HAP-1 (cell line): ENCODE results near the gene MICAL3.

Source experiments
- DNase-seq, 2 experiments: peaks; one replicate each; pipeline ENCODE4 v3.0.0-alpha.2; 2016 to 2020; ENCODE audit warnings: low spot score in 2 of 2
- H3K27me3 ChIP-seq: fragments of 250-450 bp; sonication (Bioruptor Pico); 2 replicates; pipeline ENCODE4 v1.5.1; 2020; ENCODE audit warnings: low read depth, mild to moderate bottlenecking, moderate library complexity
- H3K36me3 ChIP-seq: fragments of 250-450 bp; sonication (Bioruptor Pico); replicated peaks from 2 replicates; pipeline ENCODE4 v1.5.1; 2020; ENCODE audit warnings: mild to moderate bottlenecking
- H3K4me1 ChIP-seq: fragments of 250-450 bp; sonication (Bioruptor Pico); 2 replicates; pipeline ENCODE4 v1.5.1; 2020; ENCODE audit warnings: mild to moderate bottlenecking
- H3K4me3 ChIP-seq: fragments of 250-450 bp; sonication (Bioruptor Pico); 2 replicates; pipeline ENCODE4 v1.5.1; 2020; ENCODE audit warnings: mild to moderate bottlenecking, moderate library complexity
- H3K9me3 ChIP-seq: fragments of 250-450 bp; sonication (Bioruptor Pico); 2 replicates; pipeline ENCODE4 v1.5.1; 2020; ENCODE audit warnings: mild to moderate bottlenecking, moderate library complexity
- in situ Hi-C: fragments of 300-500 bp; cut with MboI; formaldehyde crosslinking; loops from 3 replicates; pipeline ENCODE4 v1.14.3; 2020; ENCODE audit warnings: low sequenced_read_pairs, inconsistent platforms, mixed read lengths

Gene MICAL3

GRCh38 chr22:17962168-17962567, 62.2 kb downstream of the MICAL3 start:
- in situ Hi-C loops, result no loop called here
- no peaks in the 10 kb centered on the region for H3K27me3 ChIP-seq

DNA sequence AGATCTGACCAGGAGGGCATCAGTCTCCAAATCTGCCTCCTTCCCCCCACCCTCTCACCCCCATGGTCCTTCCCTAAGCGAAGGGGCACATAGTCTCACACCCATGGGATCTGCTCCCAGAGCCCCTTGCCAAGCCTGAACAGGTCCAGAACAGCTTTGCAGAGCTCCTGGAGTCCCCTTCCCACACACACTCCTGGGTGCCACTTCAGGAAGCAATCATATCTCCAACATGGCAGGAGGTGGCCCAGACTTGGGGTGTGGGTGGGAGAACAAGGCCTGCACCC, 63.0 kb downstream of the MICAL3 start:
- Histone ChIP-seq H3K36me3 (no peaks in the 10 kb centered on the region), H3K4me3 (no peak overlapping the region), H3K9me3 (no peaks in the 10 kb centered on the region), H3K27me3 (no peaks in the 10 kb centered on the region), H3K4me1 (no peaks in the 10 kb centered on the region; the same call in 1 of the 2 replicates)
- no peak for DNase-seq
- in situ Hi-C loops, result no loop called here

More at GRCh38 chr22:17962168-17962567, 62.2 kb downstream of the MICAL3 start:
- Histone ChIP-seq H3K4me3 (no peak overlapping the region), H3K36me3 (0 out of 2 replicates have a peak, but pooled peaks cover 3% of the 10 kb centered on the region), H3K4me1 (no peaks in the 10 kb centered on the region; the same call in 1 of the 2 replicates), H3K9me3 (no peaks in the 10 kb centered on the region)
- DNase-seq, result no peak

GRCh38 chr22:17960695-17961445, 63.5 kb downstream of the MICAL3 start:
- in situ Hi-C loops, result no loop called here
- DNase-seq, result peak in 1 of 2 experiments; percentile 25

DNA sequence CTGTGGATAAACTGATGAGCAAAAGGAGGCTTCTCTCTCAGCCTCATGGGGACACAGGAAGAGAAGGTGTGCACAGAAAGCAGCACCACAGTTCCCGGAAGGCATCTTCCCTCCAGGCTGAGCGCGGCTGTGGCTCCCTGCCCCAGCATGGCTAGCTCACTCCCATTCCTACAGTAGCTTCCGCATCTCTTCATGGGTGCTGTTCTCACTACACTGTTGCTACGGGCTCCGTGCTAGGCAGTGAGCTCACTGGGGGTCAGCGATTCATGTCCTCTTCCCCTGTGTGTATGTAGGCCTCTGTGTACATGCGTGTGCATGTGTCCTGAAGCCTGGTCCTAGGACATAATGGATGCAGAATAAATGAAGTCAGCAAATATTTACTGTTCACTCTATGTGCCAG, 64.3 kb downstream of the MICAL3 start:
- no peaks in the 10 kb centered on the region for H3K36me3 ChIP-seq
- no peak for DNase-seq
- in situ Hi-C loops, result no loop called here
- H3K9me3 ChIP-seq, result no peaks in the 10 kb centered on the region
- H3K4me3 ChIP-seq, result no peak overlapping the region
- no peaks in the 10 kb centered on the region for H3K4me1 ChIP-seq
- H3K27me3 ChIP-seq, result no peaks in the 10 kb centered on the region

More at GRCh38 chr22:17960695-17961445, 63.5 kb downstream of the MICAL3 start:
- Histone ChIP-seq H3K36me3 (no peaks in the 10 kb centered on the region), H3K27me3 (no peaks in the 10 kb centered on the region), H3K4me3 (no peak overlapping the region), H3K9me3 (no peaks in the 10 kb centered on the region), H3K4me1 (no peaks in the 10 kb centered on the region; the same call in 1 of the 2 replicates)

DNA sequence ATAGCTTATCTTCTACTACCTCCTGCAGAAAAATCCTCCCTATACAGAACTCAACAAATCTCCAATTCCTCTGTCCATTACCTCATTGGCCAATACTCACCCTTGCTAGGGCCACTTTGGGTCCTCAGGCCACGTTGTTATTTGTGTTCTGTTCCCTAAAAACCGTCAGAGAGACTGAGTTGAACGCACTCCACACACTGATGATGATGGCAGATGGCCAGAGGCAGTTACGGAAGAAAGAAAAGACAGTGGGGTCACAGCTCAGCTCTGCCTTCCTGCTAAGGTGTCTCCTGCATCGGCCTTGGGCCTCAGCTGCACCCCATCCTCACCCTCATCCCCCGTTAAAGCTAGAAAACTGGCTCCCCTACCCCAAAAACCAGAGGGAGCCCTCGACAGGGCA, 66.2 kb downstream of the MICAL3 start:
- Histone ChIP-seq H3K4me3 (no peak overlapping the region), H3K9me3 (no peaks in the 10 kb centered on the region), H3K27me3 (no peaks in the 10 kb centered on the region), H3K4me1 (no peaks in the 10 kb centered on the region), H3K36me3 (no peaks in the 10 kb centered on the region)
- in situ Hi-C loops, result no loop called here
- no peak for DNase-seq

DNA sequence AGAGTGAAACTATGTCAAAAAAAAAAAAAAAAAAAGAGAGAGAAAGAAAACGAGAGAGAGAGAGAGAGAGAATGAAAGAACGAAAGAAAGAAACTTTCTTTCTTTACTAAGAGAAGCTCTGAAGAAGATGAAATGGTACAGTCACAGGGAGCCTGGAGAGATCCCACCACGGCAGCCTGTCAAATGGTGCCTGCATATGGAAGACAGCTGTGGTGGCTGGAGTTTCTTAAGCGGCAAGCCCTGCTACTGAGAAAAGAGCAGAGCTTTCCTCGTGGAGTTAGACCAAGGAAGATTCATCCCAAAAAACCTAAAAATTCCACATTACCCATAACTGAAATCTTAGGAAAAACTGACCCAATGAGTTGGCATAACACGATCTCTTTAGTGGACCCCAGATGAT, 66.7 kb downstream of the MICAL3 start:
- no peaks in the 10 kb centered on the region for H3K36me3 ChIP-seq
- in situ Hi-C loops, result no loop called here
- H3K4me1 ChIP-seq, result no peaks in the 10 kb centered on the region
- no peaks in the 10 kb centered on the region for H3K9me3 ChIP-seq
- no peak overlapping the region for H3K4me3 ChIP-seq
- no peaks in the 10 kb centered on the region for H3K27me3 ChIP-seq
- DNase-seq, result no peak

GRCh38 chr22:17957204-17957603, 67.2 kb downstream of the MICAL3 start:
- Histone ChIP-seq H3K9me3 (no peaks in the 10 kb centered on the region), H3K36me3 (no peaks in the 10 kb centered on the region)
- no peak for DNase-seq

GRCh38 chr22:17956630-17957029, 67.7 kb downstream of the MICAL3 start:
- no peaks in the 10 kb centered on the region for H3K27me3 ChIP-seq
- H3K4me3 ChIP-seq, result no peak overlapping the region
- no peaks in the 10 kb centered on the region for H3K4me1 ChIP-seq
- in situ Hi-C loops, result no loop called here
- H3K9me3 ChIP-seq, result no peaks in the 10 kb centered on the region
- no peak for DNase-seq
- no peaks in the 10 kb centered on the region for H3K36me3 ChIP-seq

More at GRCh38 chr22:17957204-17957603, 67.2 kb downstream of the MICAL3 start:
- Histone ChIP-seq H3K4me1 (no peaks in the 10 kb centered on the region), H3K4me3 (no peak overlapping the region), H3K27me3 (no peaks in the 10 kb centered on the region)
- in situ Hi-C loops, result no loop called here

DNA sequence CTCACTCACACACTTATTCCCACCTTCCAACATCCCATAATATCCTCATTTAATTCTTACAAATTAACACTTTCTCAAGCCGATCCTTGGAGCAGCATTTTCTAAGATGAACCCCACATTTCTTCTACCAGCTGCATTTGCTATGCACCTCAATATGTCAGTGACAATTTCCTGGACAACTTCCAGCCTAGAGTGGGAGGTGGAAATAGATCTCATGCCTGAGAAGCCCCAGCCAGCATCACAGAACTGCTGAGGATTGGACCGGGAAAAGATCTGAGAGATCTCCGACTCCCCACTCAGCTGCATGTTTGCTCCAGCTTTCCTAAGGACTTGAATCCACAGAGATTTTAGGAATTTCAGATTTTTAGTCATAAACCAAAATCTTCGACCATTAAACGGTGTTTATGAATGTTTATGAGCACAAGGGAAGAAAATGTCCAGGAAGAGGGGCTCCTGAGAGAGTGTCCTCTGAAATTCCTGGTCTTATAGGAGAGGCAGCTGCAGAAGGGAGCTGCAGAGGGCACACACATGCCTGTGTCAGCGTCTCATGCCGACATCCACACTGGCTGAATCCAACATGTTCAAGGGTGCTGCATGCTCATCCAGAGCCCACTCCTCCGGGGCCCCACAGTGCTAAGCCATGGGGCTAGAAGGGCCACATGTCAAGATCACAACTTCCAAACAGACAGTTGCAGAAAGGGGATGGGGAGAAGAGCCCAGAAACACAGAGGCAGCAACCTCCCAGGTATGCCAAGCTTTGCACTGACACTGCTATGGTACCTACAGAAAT, 68.6 kb downstream of the MICAL3 start:
- Histone ChIP-seq H3K27me3 (no peaks in the 10 kb centered on the region), H3K4me1 (no peaks in the 10 kb centered on the region), H3K9me3 (no peaks in the 10 kb centered on the region), H3K4me3 (no peak overlapping the region), H3K36me3 (no peaks in the 10 kb centered on the region)
- no peak for DNase-seq
- in situ Hi-C loops, result no loop called here

DNA sequence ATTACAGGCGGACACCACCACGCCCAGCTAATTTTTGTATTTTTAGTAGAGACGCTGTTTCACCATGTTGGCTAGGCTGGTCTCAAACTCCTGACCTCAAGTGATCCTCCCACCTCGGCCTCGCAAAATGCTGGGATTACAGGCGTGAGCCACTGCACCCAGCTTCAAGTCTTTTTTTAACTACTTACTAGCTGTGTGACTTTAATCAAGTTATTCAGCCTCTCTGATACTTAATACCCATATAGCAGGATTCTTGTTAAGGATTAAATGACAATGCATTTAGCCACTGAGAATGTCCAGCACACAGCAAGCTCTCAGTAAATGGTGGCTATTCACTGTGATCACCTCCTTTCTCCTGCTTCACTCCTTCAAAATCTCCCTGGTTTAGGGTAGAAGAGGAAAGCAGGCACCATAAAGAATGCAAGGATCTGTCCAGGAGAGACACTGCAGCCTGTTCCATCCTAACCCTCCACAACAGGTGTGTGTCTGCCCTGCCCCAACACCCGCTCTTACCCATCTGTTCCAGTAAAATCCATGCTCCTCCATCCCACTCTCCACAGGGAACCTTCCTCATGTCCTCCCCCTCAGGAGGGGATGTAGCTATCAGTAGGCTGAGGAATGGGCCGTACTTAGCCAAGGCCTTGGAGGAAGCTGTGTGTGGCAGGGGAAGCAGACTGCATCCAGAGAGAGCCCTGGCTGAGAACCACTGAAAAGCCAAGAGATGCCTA, 69.3 kb downstream of the MICAL3 start:
- H3K4me1 ChIP-seq, result no peaks in the 10 kb centered on the region
- DNase-seq, result no peak
- in situ Hi-C loops, result no loop called here
- H3K4me3 ChIP-seq, result no peak overlapping the region
- H3K36me3 ChIP-seq, result no peaks in the 10 kb centered on the region
- H3K27me3 ChIP-seq, result no peaks in the 10 kb centered on the region
- H3K9me3 ChIP-seq, result no peaks in the 10 kb centered on the region

- no peaks in the 10 kb centered on the region for H3K27me3 ChIP-seq
- no peaks in the 10 kb centered on the region for H3K36me3 ChIP-seq
- DNase-seq, result no peak
- no peaks in the 10 kb centered on the region for H3K9me3 ChIP-seq
- no peak overlapping the region for H3K4me3 ChIP-seq
- no peaks in the 10 kb centered on the region for H3K4me1 ChIP-seq
- in situ Hi-C loops, result no loop called here
Measured at GRCh38 chr22:17954200-17954859, 70.0 kb downstream of the MICAL3 start.

GRCh38 chr22:17953147-17953546, 71.2 kb downstream of the MICAL3 start:
- H3K4me1 ChIP-seq, result no peaks in the 10 kb centered on the region
- in situ Hi-C loops, result no loop called here

DNA sequence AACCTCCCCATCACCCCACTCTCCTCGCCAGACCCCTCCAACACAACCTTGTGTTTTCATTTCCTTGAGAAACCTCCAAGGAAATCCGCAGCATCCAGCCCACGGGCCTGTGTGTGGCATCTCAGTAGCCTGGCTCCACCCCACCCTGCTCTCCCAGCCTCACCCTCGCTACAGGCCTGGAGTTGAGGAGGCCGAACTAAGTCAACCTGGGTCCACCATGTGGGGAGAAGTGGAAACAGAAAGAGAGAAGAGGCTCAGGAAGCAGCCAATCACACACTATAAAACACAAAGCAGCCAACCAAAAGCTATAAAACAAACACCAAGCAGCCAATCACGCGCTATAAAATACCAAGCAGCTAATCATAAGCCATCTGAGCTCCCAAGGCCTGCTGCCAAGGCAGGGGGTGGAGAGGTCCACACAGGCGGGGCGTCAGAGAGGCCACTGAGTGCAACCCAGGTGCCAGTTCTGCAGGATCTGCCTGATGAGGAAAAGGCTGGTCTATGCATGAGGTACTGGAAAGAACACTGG, 72.0 kb downstream of the MICAL3 start:
- in situ Hi-C loops, result no loop called here

More at GRCh38 chr22:17953147-17953546, 71.2 kb downstream of the MICAL3 start:
- no peaks in the 10 kb centered on the region for H3K27me3 ChIP-seq
- no peaks in the 10 kb centered on the region for H3K36me3 ChIP-seq
- H3K9me3 ChIP-seq, result no peaks in the 10 kb centered on the region
- H3K4me3 ChIP-seq, result no peak overlapping the region
- no peak for DNase-seq

More for the DNA sequence above, 72.0 kb downstream of the MICAL3 start:
- no peaks in the 10 kb centered on the region for H3K27me3 ChIP-seq
- no peak overlapping the region for H3K4me3 ChIP-seq
- H3K4me1 ChIP-seq, result no peaks in the 10 kb centered on the region
- no peaks in the 10 kb centered on the region for H3K9me3 ChIP-seq
- no peak for DNase-seq
- no peaks in the 10 kb centered on the region for H3K36me3 ChIP-seq
